Peyer's patch (tissue), 4 donors: Measurements from ENCODE around the gene VSIG8.

Source experiments
- CTCF ChIP-seq, 6 experiments: fragments of 450-650 bp in 4 of 6; fragments of 200-600 bp in 2 of 6; sonication (generic) in 1 of 6; IDR thresholded peaks; one replicate each; pipeline ENCODE4 v1.5.1; 2017 to 2019; ENCODE audit warnings: antibody characterized with exemption in 6 of 6, mild to moderate bottlenecking in 3 of 6, moderate library complexity in 1 of 6
- POLR2A ChIP-seq, 2 donors: fragments of 450-650 bp; IDR thresholded peaks; one replicate each; pipeline ENCODE4 v1.5.1; 2017; ENCODE audit warnings: antibody characterized with exemption in 2 of 2, mild to moderate bottlenecking in 2 of 2, moderate library complexity in 2 of 2

- TF ChIP-seq POLR2A (IDR thresholded peaks at IDR 0.05) (no peak), CTCF (IDR thresholded peaks at IDR 0.05) (no peak)
These were observed 36.9 kb downstream of the VSIG8 start for GRCh38 chr1:159825564-159825963.
